ENCODE measurements around the gene ATAD3C. TPM values are rescaled to one million over a fixed set of nuclear protein-coding genes. Genes with fewer than 3 reads are reported as not detected.
A peak's percentile ranks its signal among the peaks of the same experiment; 100 is the strongest.

The ATAD3C gene
- total and polyA plus RNA-seq, 10 of the 15 experiments (the other 5 are each of a cell fraction or from before 2014, with no cell fraction given) = 0.03 to 3.1 (median 0.86) TPM

- in situ Hi-C loops (cut with MboI) (no loop called here), intact Hi-C loops (cut with micrococcal nuclease; ENCODE audit: unreplicated experiment) (no loop called here)
- ChIA-PET POLR2A (interaction anchor here (0.8 kb wide), 1 partner anchor 12 kb away, joined by 5 read pairs; no protein-coding TSS in a partner anchor), SMC1A (ENCODE audit: uncharacterized antibody, unreplicated experiment) (no interaction called here), CTCF (no interaction called here), RAD21 (ENCODE audit: unreplicated experiment) (no interaction called here)
- no peak for DNase-seq (ENCODE audit: low read depth, low spot score)
- TF ChIP-seq EP300 (IDR thresholded peaks at IDR 0.05; ENCODE audit: borderline replicate concordance in 1 of 2, control insufficient read depth in 1 of 2, low read depth in 2 of 2, low read length in 2 of 2) = no peak
- no peak for TF ChIP-seq NFXL1 (IDR thresholded peaks at IDR 0.05; ENCODE audit: borderline replicate concordance)
- TF ChIP-seq POLR2A (IDR thresholded peaks at IDR 0.05; ENCODE audit: low read depth, low read length) = 0 out of 2 replicates have a peak, but pooled peaks have one; percentile 8
- no peak for TF ChIP-seq LARP7 (IDR thresholded peaks at IDR 0.05)
- no peak overlapping the region for H3K27ac ChIP-seq (ENCODE audit: control insufficient read depth, insufficient read depth)
- H3K36me3 ChIP-seq (ENCODE audit: control insufficient read depth in 2 of 2, insufficient read depth in 2 of 2, low read length in 1 of 2) = peaks cover 6 to 28% of the 10 kb centered on the region in 2 experiments; a peak in 3 of 4 replicates
- no peak overlapping the region for H3K4me2 ChIP-seq (ENCODE audit: control insufficient read depth, insufficient read depth)
- H3K4me3 ChIP-seq = no peak overlapping the region
- no peaks in the 10 kb centered on the region for H4K20me1 ChIP-seq (ENCODE audit: control insufficient read depth, insufficient read depth)
- peaks cover 6% of the 10 kb centered on the region; the same call in 2 of the 3 replicates for H3K9me3 ChIP-seq (replicated peaks; ENCODE audit: control insufficient read depth, insufficient read depth, low read length)
- WGBS (ENCODE audit: insufficient coverage, insufficient replicate concordance, low lambda C conversion rate, missing lambda C conversion rate) = 92% methylated on average over 18 of the region's 18 CpGs
- no peak overlapping the region for H2AFZ ChIP-seq (ENCODE audit: control insufficient read depth, low read depth, low read length)
- no peaks in the 10 kb centered on the region for H3K27me3 ChIP-seq (replicated peaks in 1 of 2; ENCODE audit: control insufficient read depth in 2 of 2, insufficient read depth in 2 of 2, low read length in 1 of 2)
- no TSS peak for BruUV-seq (replicated peaks)
- no peak overlapping the region for H3K9ac ChIP-seq (ENCODE audit: control insufficient read depth, insufficient read depth, low read length)
- no peaks in the 10 kb centered on the region for H3K4me1 ChIP-seq (ENCODE audit: control insufficient read depth, insufficient read depth, low read length)
- FAIRE-seq = no peak
- no peaks in the 10 kb centered on the region for H3K79me2 ChIP-seq (ENCODE audit: control insufficient read depth, insufficient read depth, low read length)
- no peak for ATAC-seq
These were observed 38.2 kb downstream of the ATAD3C start for GRCh38 chr1:1487701-1488100.

GRCh38 chr1:1489231-1489630 lies 39.7 kb downstream of the ATAD3C start:
- 98% methylated on average over 9 of the region's 16 CpGs for WGBS (ENCODE audit: insufficient coverage, insufficient replicate concordance, low lambda C conversion rate, missing lambda C conversion rate)
- CTCF ChIA-PET = no interaction called here
- Histone ChIP-seq H3K27me3 (replicated peaks in 1 of 2; ENCODE audit: control insufficient read depth in 2 of 2, insufficient read depth in 2 of 2, low read length in 1 of 2) (no peaks in the 10 kb centered on the region), H3K4me2 (ENCODE audit: control insufficient read depth, insufficient read depth) (no peak overlapping the region), H2AFZ (ENCODE audit: control insufficient read depth, low read depth, low read length) (no peak overlapping the region), H3K4me1 (ENCODE audit: control insufficient read depth, insufficient read depth, low read length) (no peaks in the 10 kb centered on the region), H4K20me1 (ENCODE audit: control insufficient read depth, insufficient read depth) (no peaks in the 10 kb centered on the region), H3K9me3 (replicated peaks; ENCODE audit: control insufficient read depth, insufficient read depth, low read length) (peaks cover 6% of the 10 kb centered on the region; the same call in 2 of the 3 replicates), H3K27ac (ENCODE audit: control insufficient read depth, insufficient read depth) (no peak overlapping the region), H3K4me3 (no peak overlapping the region), H3K36me3 (ENCODE audit: control insufficient read depth in 2 of 2, insufficient read depth in 2 of 2, low read length in 1 of 2) (peaks cover 6 to 21% of the 10 kb centered on the region in 2 experiments; a peak in 3 of 4 replicates), H3K9ac (ENCODE audit: control insufficient read depth, insufficient read depth, low read length) (no peak overlapping the region), H3K79me2 (ENCODE audit: control insufficient read depth, insufficient read depth, low read length) (no peaks in the 10 kb centered on the region)
- SMC1A ChIA-PET (ENCODE audit: uncharacterized antibody, unreplicated experiment) = no interaction called here
- no TSS peak for BruUV-seq (replicated peaks)
- RAD21 ChIA-PET (ENCODE audit: unreplicated experiment) = no interaction called here
- POLR2A ChIA-PET = no interaction called here
- in situ Hi-C loops (cut with MboI) (no loop called here), intact Hi-C loops (cut with micrococcal nuclease; ENCODE audit: unreplicated experiment) (no loop called here)
- no peak for FAIRE-seq
- no peak for DNase-seq (ENCODE audit: low read depth, low spot score)
- no peak for ATAC-seq
- TF ChIP-seq TARDBP (IDR thresholded peaks at IDR 0.05; ENCODE audit: borderline replicate concordance) (no peak), ZSCAN29 (IDR thresholded peaks at IDR 0.05) (no peak), BCLAF1 (IDR thresholded peaks at IDR 0.05) (no peak), MTA3 (IDR thresholded peaks at IDR 0.05; ENCODE audit: borderline replicate concordance, low read length) (no peak), BMI1 (IDR thresholded peaks at IDR 0.05; ENCODE audit: borderline replicate concordance) (no peak), HSF1 (IDR thresholded peaks at IDR 0.05; ENCODE audit: low read depth, low read length) (no peak), CEBPZ (IDR thresholded peaks at IDR 0.05; ENCODE audit: low read depth, low read length) (no peak)

All from GM12878 (cell line).